HepG2 (cell line): ENCODE results near the gene ANO1.

ENCODE experiments used
- AFF4 ChIP-seq: sonication (generic); formaldehyde crosslinking; IDR thresholded peaks from 2 replicates; pipeline ENCODE4 v1.4.0; 2020; ENCODE audit warnings: missing genetic modification reagents
- CTCF ChIP-seq: sonication (generic); formaldehyde crosslinking; IDR thresholded peaks from 2 replicates; pipeline ENCODE4 v1.5.0; 2020; ENCODE audit warnings: mild to moderate bottlenecking, missing genetic modification reagents, moderate library complexity
- HOMEZ ChIP-seq: IDR thresholded peaks from 2 replicates; pipeline ENCODE4 v1.6.1; 2016; ENCODE audit warnings: low read depth
- NR2C2 ChIP-seq: sonication (generic); formaldehyde crosslinking; IDR thresholded peaks from 2 replicates; pipeline ENCODE4 v1.4.0; 2020; ENCODE audit warnings: missing genetic modification reagents, mild to moderate bottlenecking, moderate library complexity, borderline replicate concordance
- PRDM4 ChIP-seq: sonication (generic); formaldehyde crosslinking; IDR thresholded peaks from 2 replicates; pipeline ENCODE4 v1.9.0; 2021; ENCODE audit warnings: missing genetic modification reagents, borderline replicate concordance
- SMAD1 ChIP-seq: sonication (generic); formaldehyde crosslinking; IDR thresholded peaks from 2 replicates; pipeline ENCODE4 v1.4.0; 2020; ENCODE audit warnings: missing genetic modification reagents, low read depth, mild to moderate bottlenecking, borderline replicate concordance
- TAF1 ChIP-seq: sonication (generic); formaldehyde crosslinking; IDR thresholded peaks from 2 replicates; pipeline ENCODE4 v1.4.0; 2020; ENCODE audit warnings: missing genetic modification reagents

- no peak for TF ChIP-seq NR2C2 (CRISPR knock-in tag)
- TF ChIP-seq PRDM4 (CRISPR knock-in tag): no peak
- no peak for TF ChIP-seq CTCF (CRISPR knock-in tag)
- no peak for TF ChIP-seq AFF4 (CRISPR knock-in tag)
- TF ChIP-seq SMAD1 (CRISPR knock-in tag): no peak
- no peak for TF ChIP-seq HOMEZ (CRISPR knock-in tag)
- TF ChIP-seq TAF1 (CRISPR knock-in tag): no peak
Observed at GRCh38 chr11:70164705-70165104, 86.6 kb downstream of the ANO1 start.
